ENCODE results near the gene GRID1.

DNA sequence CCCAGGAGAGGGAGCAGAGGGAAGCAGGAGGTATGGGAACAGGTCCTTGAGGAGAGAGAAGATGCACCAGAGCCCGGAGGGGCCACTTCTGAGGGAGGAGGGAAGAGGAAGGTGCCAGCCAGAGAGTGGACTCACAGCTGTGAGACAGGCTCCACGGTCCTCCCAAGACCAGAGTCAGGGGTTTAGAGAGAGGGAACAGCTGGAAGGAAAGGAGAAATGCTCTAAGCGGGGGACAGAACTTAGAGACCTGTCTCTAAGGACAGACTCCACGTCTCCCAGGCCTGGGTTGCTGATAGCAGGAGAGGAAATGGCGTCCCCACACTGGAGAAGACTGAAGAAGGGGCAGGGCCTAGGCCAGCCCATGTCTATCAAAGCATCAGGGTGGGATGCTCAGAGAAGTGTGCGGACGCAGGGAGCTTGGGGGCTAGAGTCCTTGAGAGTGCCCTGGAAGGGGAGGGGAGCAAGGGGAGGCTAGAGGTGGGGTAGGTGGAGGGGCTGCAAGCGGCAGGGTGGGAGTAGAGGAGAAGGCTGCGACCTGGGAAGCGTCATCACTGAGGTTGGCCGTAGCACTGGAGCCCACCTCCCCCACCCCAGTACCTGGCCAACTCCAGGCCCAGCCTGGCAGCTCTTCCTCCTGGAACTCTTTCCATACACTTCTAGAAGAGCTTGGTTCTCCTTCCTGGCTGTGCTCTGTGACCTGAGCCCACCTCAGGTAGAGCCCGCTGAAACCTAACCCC is 25.6 kb upstream of the GRID1 start:
- TF ChIP-seq, protein P1, sequence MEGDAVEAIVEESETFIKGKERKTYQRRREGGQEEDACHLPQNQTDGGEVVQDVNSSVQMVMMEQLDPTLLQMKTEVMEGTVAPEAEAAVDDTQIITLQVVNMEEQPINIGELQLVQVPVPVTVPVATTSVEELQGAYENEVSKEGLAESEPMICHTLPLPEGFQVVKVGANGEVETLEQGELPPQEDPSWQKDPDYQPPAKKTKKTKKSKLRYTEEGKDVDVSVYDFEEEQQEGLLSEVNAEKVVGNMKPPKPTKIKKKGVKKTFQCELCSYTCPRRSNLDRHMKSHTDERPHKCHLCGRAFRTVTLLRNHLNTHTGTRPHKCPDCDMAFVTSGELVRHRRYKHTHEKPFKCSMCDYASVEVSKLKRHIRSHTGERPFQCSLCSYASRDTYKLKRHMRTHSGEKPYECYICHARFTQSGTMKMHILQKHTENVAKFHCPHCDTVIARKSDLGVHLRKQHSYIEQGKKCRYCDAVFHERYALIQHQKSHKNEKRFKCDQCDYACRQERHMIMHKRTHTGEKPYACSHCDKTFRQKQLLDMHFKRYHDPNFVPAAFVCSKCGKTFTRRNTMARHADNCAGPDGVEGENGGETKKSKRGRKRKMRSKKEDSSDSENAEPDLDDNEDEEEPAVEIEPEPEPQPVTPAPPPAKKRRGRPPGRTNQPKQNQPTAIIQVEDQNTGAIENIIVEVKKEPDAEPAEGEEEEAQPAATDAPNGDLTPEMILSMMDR (IDR thresholded peaks at IDR 0.05) = no peak
- no peak for TF ChIP-seq POLR2A (IDR thresholded peaks at IDR 0.05)

All from breast epithelium (tissue), 3 donors.